GM23248 (cell line): ENCODE measurements around the gene UGT2B15. TPM values are rescaled to one million over a fixed set of nuclear protein-coding genes. Genes with fewer than 3 reads are reported as not detected.
"Not testable (repeated sequence)": the region's sequence is repeated elsewhere in the genome, so short reads cannot be mapped to it uniquely, and the experiment has no call there.

Source experiments
- DNase-seq: peaks from one replicate; pipeline ENCODE4 v3.0.0-alpha.2; 2015
- H2AFZ ChIP-seq: fragments of 200-600 bp; sonication (generic); 2 replicates; pipeline ENCODE4 v1.6.1; 2016; ENCODE audit warnings: antibody characterized with exemption
- H3F3A ChIP-seq: fragments of 200-600 bp; sonication (generic); 2 replicates; pipeline ENCODE4 v1.6.1; 2016; ENCODE audit warnings: mild to moderate bottlenecking, antibody characterized with exemption, mixed run types; ENCODE audit not compliant: insufficient read depth
- H3K27ac ChIP-seq: fragments of 200-600 bp; sonication (generic); 2 replicates; pipeline ENCODE4 v1.5.1; 2016; ENCODE audit warnings: mild to moderate bottlenecking
- H3K27me3 ChIP-seq: fragments of 200-600 bp; sonication (generic); replicated peaks from 2 replicates; pipeline ENCODE4 v1.6.1; 2016; ENCODE audit warnings: mild to moderate bottlenecking; ENCODE audit not compliant: insufficient read depth
- H3K36me3 ChIP-seq: fragments of 200-600 bp; sonication (generic); 2 replicates; pipeline ENCODE4 v1.6.1; 2016; ENCODE audit warnings: low read depth, mild to moderate bottlenecking
- H3K4me1 ChIP-seq: fragments of 200-600 bp; sonication (generic); 2 replicates; pipeline ENCODE4 v1.6.1; 2016; ENCODE audit warnings: mild to moderate bottlenecking; ENCODE audit not compliant: insufficient read depth
- H3K4me2 ChIP-seq: fragments of 200-600 bp; sonication (generic); one replicate; pipeline ENCODE4 v1.6.1; 2016; ENCODE audit warnings: mild to moderate bottlenecking; ENCODE audit not compliant: unreplicated experiment
- H3K4me3 ChIP-seq: fragments of 200-600 bp; sonication (generic); 2 replicates; pipeline ENCODE4 v1.5.1; 2016; ENCODE audit warnings: mild to moderate bottlenecking
- H3K79me2 ChIP-seq: fragments of 200-600 bp; sonication (generic); 2 replicates; pipeline ENCODE4 v1.6.1; 2016; ENCODE audit warnings: mild to moderate bottlenecking; ENCODE audit not compliant: insufficient read depth
- H3K9ac ChIP-seq: fragments of 200-600 bp; sonication (generic); 2 replicates; pipeline ENCODE4 v1.6.1; 2016; ENCODE audit warnings: mild to moderate bottlenecking
- H3K9me2 ChIP-seq: fragments of 200-600 bp; sonication (generic); 2 replicates; pipeline ENCODE4 v1.6.1; 2016; ENCODE audit warnings: mixed run types, mild to moderate bottlenecking, moderate library complexity; ENCODE audit not compliant: insufficient read depth
- H3K9me3 ChIP-seq: fragments of 200-600 bp; sonication (generic); one replicate; pipeline ENCODE4 v1.6.1; 2017; ENCODE audit warnings: low read depth
- H4K20me1 ChIP-seq: fragments of 200-600 bp; sonication (generic); 2 replicates; pipeline ENCODE4 v1.6.0; 2016; ENCODE audit not compliant: insufficient read depth
- EZH2 ChIP-seq: fragments of 200-600 bp; sonication (generic); IDR thresholded peaks from 2 replicates; pipeline ENCODE4 v1.6.1; 2018; ENCODE audit warnings: antibody characterized with exemption, mild to moderate bottlenecking; ENCODE audit not compliant: insufficient read depth, poor library complexity, severe bottlenecking
- EZH2phosphoT487 ChIP-seq: fragments of 200-600 bp; sonication (generic); IDR thresholded peaks from 2 replicates; pipeline ENCODE4 v1.6.1; 2018; ENCODE audit warnings: antibody characterized with exemption, moderate library complexity, mild to moderate bottlenecking, low read depth; ENCODE audit not compliant: insufficient read depth
- WGBS, 2 experiments: methylation state at CpG; one replicate each; pipeline ENCODE4 v1.1.6; 2015 to 2017; ENCODE audit warnings: low lambda C conversion rate in 2 of 2, low coverage in 1 of 2; ENCODE audit errors: missing lambda C conversion rate in 2 of 2; 5-methylcytosine and 5-hydroxymethylcytosine counted together
- in situ Hi-C: fragments of 300-500 bp; cut with MboI; formaldehyde crosslinking; loops from 2 replicates; pipeline ENCODE4 v1.15.0; 2020
- polyA plus RNA-seq: library from polyadenylated mRNA; unstranded; fragments of >200 nt; fragmentation: Nextera tagmentation; extraction: Ambion mirVana; gene quantifications from 2 replicates; pipeline ENCODE4 v1.2.1, GENCODE V29; 2016
- total RNA-seq: library from RNA; depleted of rRNA; stranded (reverse); fragments of >200 nt; shearing (Covaris generic); gene quantifications from 2 replicates; pipeline ENCODE4 v1.2.3, GENCODE V29; 2014; rRNA removed

The UGT2B15 gene
- total RNA-seq (not detected in 2 replicates), polyA plus RNA-seq (not detected in 2 replicates)

DNA sequence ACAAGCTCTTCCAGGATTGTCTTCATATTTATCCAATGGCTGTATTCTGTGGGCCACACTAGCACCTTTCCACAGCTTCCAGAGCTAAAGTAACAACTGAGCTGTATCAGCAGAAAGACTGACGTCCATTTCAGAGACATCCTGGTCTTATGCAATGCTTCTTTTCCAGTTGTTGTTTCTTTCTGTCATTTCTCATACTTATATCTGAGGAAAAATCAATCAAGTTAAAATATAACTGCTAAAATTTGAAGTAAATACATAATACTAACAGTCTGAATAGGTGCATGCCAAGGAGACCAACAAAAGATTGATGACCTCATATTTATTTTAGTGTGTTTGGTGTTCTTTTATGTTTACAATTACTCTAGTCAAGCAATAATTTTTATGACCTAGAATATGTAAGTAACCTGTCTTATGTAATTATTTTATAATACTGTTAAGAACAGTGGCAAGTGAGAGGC is at the start of gene UGT2B15:
UGT2B15 (minus strand) TSS at position 174 of the 461 bp plus-strand sequence; CDS start at position 140, 34 bp downstream.
- H3K9me3 ChIP-seq, H3K36me3 ChIP-seq, H3K79me2 ChIP-seq, H3K4me1 ChIP-seq, H3K27me3 ChIP-seq, H3F3A ChIP-seq, DNase-seq, H3K4me2 ChIP-seq, H2AFZ ChIP-seq, H3K9ac ChIP-seq, H4K20me1 ChIP-seq, H3K4me3 ChIP-seq, in situ Hi-C loops, H3K9me2 ChIP-seq, H3K27ac ChIP-seq: not testable (repeated sequence)
- WGBS, 2 experiments = 0 to 3% methylated on average over 1 of the region's 1 CpG

- no peak overlapping the region for H3K4me2 ChIP-seq
- no peaks in the 10 kb centered on the region for H3K9me2 ChIP-seq
- no peak overlapping the region for H3K4me3 ChIP-seq
- no peak overlapping the region for H3K9ac ChIP-seq
- no peaks in the 10 kb centered on the region for H3K27me3 ChIP-seq
- H3F3A ChIP-seq = no peaks in the 10 kb centered on the region
- DNase-seq = no peak
- H3K27ac ChIP-seq = no peak overlapping the region
- no peak overlapping the region for H2AFZ ChIP-seq
- H3K36me3 ChIP-seq = no peaks in the 10 kb centered on the region
- no peak for TF ChIP-seq EZH2
- TF ChIP-seq EZH2phosphoT487 = no peak
- no peaks in the 10 kb centered on the region for H4K20me1 ChIP-seq
- H3K4me1 ChIP-seq = no peaks in the 10 kb centered on the region
- 0 to 4% methylated on average over 2 of the region's 2 CpGs for WGBS, 2 experiments
- no peaks in the 10 kb centered on the region for H3K79me2 ChIP-seq
- H3K9me3 ChIP-seq = no peaks in the 10 kb centered on the region
- in situ Hi-C loops = no loop called here
Observed at GRCh38 chr4:68719075-68719473, 48.6 kb upstream of the UGT2B15 start.

GRCh38 chr4:68718447-68719074 is 48.1 kb upstream of the UGT2B15 start:
- no peak for TF ChIP-seq EZH2phosphoT487
- no peak for TF ChIP-seq EZH2
- Histone ChIP-seq H3K9ac (no peak overlapping the region), H3K27ac (no peak overlapping the region), H3K27me3 (no peaks in the 10 kb centered on the region), H3K36me3 (no peaks in the 10 kb centered on the region), H2AFZ (no peak overlapping the region), H3F3A (no peaks in the 10 kb centered on the region), H3K9me3 (no peaks in the 10 kb centered on the region), H4K20me1 (no peaks in the 10 kb centered on the region), H3K9me2 (no peaks in the 10 kb centered on the region), H3K4me1 (no peaks in the 10 kb centered on the region), H3K4me3 (no peak overlapping the region), H3K79me2 (no peaks in the 10 kb centered on the region), H3K4me2 (no peak overlapping the region)
- 33 to 40% methylated on average over 3 of the region's 3 CpGs for WGBS, 2 experiments
- DNase-seq = no peak
- in situ Hi-C loops = no loop called here

DNA sequence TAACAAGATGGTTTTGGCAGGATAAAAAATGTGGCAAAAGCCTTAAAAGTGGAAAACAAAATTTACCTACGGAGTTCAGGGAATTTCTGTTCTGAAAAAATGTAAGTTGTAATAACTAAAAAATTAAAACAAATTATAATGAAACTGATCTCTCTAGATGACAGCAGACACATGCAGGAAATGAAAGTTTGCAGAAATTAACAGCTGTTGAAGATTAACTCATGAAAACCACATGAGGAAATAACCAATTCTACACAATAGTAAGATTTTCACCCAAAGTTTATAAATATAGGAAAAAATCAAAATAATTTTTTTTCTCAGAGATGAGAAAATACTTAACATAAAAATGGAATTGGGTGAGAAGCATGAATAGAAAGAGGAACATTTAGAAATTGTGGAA is 47.5 kb upstream of the UGT2B15 start:
- Histone ChIP-seq H3K27me3 (no peaks in the 10 kb centered on the region), H3K79me2 (no peaks in the 10 kb centered on the region), H3K9ac (no peak overlapping the region), H3K4me1 (no peaks in the 10 kb centered on the region), H3K9me3 (no peaks in the 10 kb centered on the region), H3K27ac (no peak overlapping the region), H3F3A (no peaks in the 10 kb centered on the region), H4K20me1 (no peaks in the 10 kb centered on the region), H3K4me3 (no peak overlapping the region), H3K4me2 (no peak overlapping the region), H3K36me3 (no peaks in the 10 kb centered on the region), H3K9me2 (no peaks in the 10 kb centered on the region), H2AFZ (no peak overlapping the region)
- in situ Hi-C loops = no loop called here
- WGBS, 2 experiments = 0 to 2% methylated on average over 1 of the region's 1 CpG
- DNase-seq = no peak
- no peak for TF ChIP-seq EZH2
- TF ChIP-seq EZH2phosphoT487 = no peak

- DNase-seq = no peak
- Histone ChIP-seq H3F3A (no peaks in the 10 kb centered on the region), H3K27me3 (no peaks in the 10 kb centered on the region), H4K20me1 (no peaks in the 10 kb centered on the region), H2AFZ (no peak overlapping the region), H3K9ac (no peak overlapping the region), H3K9me2 (no peaks in the 10 kb centered on the region), H3K79me2 (no peaks in the 10 kb centered on the region), H3K4me1 (no peaks in the 10 kb centered on the region), H3K4me2 (no peak overlapping the region), H3K36me3 (no peaks in the 10 kb centered on the region), H3K4me3 (no peak overlapping the region), H3K27ac (no peak overlapping the region), H3K9me3 (no peaks in the 10 kb centered on the region)
- TF ChIP-seq EZH2phosphoT487 (no peak), EZH2 (no peak)
- WGBS, 2 experiments = 26 to 30% methylated on average over 2 of the region's 2 CpGs
- in situ Hi-C loops = no loop called here
Observed at GRCh38 chr4:68714400-68714799, 43.9 kb upstream of the UGT2B15 start.
